ENCODE measurements around the gene MPO. TPM values are rescaled to one million over a fixed set of nuclear protein-coding genes. Genes with fewer than 3 reads are reported as not detected.

Gene MPO
- total and polyA plus RNA-seq, 10 of the 15 experiments (the other 5 are each of a cell fraction or from before 2014, with no cell fraction given), result 0.06 to 0.49 (median 0.14) TPM

DNA sequence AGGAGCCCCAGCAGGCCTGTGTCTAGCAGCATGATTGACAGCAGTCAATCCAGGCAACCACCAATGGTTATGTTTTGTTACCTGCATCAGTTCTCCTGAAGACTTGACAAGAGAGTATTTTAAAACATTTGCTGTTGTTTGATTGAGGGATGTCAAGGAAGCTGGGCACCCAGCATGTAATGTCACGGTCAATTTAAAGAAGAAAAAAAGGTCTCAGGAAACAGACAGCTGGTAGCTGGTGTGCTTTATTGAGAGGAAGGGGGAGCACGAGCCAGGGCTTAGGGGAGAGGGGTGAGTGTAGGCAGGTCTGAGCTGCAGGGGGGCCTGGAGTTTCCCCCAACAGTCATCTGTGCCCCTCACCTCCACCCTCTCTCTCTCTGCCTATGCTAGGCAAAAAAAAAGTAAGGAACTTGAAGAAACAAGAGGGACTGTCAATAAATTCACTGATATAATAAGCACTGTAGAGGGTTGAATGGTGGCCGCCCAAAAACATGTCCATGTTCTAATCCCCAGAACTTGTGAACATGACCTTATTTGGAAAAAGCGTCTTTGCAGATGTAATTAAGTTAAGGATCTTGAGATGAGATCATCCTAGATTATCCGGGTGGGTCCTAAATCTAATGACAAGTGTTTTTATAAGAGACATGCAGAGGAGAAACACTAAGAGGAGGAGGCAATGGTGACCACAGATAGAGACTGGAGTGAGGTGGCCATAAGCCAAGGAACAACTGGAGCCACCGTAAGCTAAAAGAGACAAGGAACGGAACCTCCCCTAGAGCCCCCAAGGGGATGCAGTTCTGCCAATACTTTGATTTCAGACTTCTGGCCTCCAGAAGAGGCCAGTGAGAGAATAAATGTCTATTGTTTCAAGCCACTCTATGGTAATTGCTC is 33.3 kb upstream of the MPO start:
- 48% methylated on average over 7 of the region's 7 CpGs for WGBS (ENCODE audit: insufficient coverage, insufficient replicate concordance, low lambda C conversion rate, missing lambda C conversion rate)
- intact Hi-C loops (cut with micrococcal nuclease; ENCODE audit: unreplicated experiment), result no loop called here
- Histone ChIP-seq H3K27me3 (replicated peaks in 1 of 2; ENCODE audit: control insufficient read depth in 2 of 2, insufficient read depth in 2 of 2, low read length in 1 of 2) (no peaks in the 10 kb centered on the region), H3K27ac (ENCODE audit: control insufficient read depth, insufficient read depth) (no peak overlapping the region), H4K20me1 (ENCODE audit: control insufficient read depth, insufficient read depth) (no peaks in the 10 kb centered on the region), H2AFZ (ENCODE audit: control insufficient read depth, low read depth, low read length) (no peak overlapping the region), H3K9ac (ENCODE audit: control insufficient read depth, insufficient read depth, low read length) (no peak overlapping the region), H3K4me3 (no peak overlapping the region), H3K4me1 (ENCODE audit: control insufficient read depth, insufficient read depth, low read length) (peaks cover 7% of the 10 kb centered on the region), H3K36me3 (ENCODE audit: control insufficient read depth in 2 of 2, insufficient read depth in 2 of 2, low read length in 1 of 2) (0 out of 4 replicates have a peak, but pooled peaks cover 0 to 1% of the 10 kb centered on the region in 2 experiments), H3K79me2 (ENCODE audit: control insufficient read depth, insufficient read depth, low read length) (no peaks in the 10 kb centered on the region), H3K4me2 (ENCODE audit: control insufficient read depth, insufficient read depth) (no peak overlapping the region), H3K9me3 (replicated peaks; ENCODE audit: control insufficient read depth, insufficient read depth, low read length) (no peaks in the 10 kb centered on the region)
- no TSS peak for BruUV-seq (replicated peaks)
- TF ChIP-seq, protein P1, sequence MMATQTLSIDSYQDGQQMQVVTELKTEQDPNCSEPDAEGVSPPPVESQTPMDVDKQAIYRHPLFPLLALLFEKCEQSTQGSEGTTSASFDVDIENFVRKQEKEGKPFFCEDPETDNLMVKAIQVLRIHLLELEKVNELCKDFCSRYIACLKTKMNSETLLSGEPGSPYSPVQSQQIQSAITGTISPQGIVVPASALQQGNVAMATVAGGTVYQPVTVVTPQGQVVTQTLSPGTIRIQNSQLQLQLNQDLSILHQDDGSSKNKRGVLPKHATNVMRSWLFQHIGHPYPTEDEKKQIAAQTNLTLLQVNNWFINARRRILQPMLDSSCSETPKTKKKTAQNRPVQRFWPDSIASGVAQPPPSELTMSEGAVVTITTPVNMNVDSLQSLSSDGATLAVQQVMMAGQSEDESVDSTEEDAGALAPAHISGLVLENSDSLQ (IDR thresholded peaks at IDR 0.05), result peak; percentile 31; the same call in 1 of the 2 replicates
- TF ChIP-seq, protein P2, sequence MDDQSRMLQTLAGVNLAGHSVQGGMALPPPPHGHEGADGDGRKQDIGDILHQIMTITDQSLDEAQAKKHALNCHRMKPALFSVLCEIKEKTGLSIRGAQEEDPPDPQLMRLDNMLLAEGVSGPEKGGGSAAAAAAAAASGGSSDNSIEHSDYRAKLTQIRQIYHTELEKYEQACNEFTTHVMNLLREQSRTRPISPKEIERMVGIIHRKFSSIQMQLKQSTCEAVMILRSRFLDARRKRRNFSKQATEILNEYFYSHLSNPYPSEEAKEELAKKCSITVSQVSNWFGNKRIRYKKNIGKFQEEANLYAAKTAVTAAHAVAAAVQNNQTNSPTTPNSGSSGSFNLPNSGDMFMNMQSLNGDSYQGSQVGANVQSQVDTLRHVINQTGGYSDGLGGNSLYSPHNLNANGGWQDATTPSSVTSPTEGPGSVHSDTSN (IDR thresholded peaks at IDR 0.05; ENCODE audit: insufficient replicate concordance, low read depth, low read length), result no peak
- ChIA-PET POLR2A (interaction anchor here (0.9 kb wide), 1 partner anchor 24 kb away, joined by 6 read pairs; no protein-coding TSS in a partner anchor), SMC1A (ENCODE audit: uncharacterized antibody, unreplicated experiment) (interaction anchor here (1.0 to 12.9 kb wide), 5 partner anchors 11 to 125 kb away, joined by 3 to 249 read pairs (median 3); no protein-coding TSS in a partner anchor), CTCF (interaction anchor here (0.8 to 6.5 kb wide), 7 partner anchors 10 to 134 kb away, joined by 3 to 163 read pairs (median 3); partner anchors contain the start of gene RNF43), RAD21 (ENCODE audit: unreplicated experiment) (interaction anchor here (1.3 to 10.9 kb wide), 4 partner anchors 10 to 119 kb away, joined by 3 to 227 read pairs (median 6); partner anchors contain the start of gene RNF43)
- ATAC-seq, result no peak
- FAIRE-seq, result no peak
- no peak for DNase-seq (ENCODE audit: low read depth, low spot score)
- in situ Hi-C loops (cut with MboI), result no loop called here

All from GM12878 (cell line).